Measurements from ENCODE around the gene IRF6.
"Not testable (repeated sequence)": the region's sequence is repeated elsewhere in the genome, so short reads cannot be mapped to it uniquely, and the experiment has no call there.

The IRF6 gene

DNA sequence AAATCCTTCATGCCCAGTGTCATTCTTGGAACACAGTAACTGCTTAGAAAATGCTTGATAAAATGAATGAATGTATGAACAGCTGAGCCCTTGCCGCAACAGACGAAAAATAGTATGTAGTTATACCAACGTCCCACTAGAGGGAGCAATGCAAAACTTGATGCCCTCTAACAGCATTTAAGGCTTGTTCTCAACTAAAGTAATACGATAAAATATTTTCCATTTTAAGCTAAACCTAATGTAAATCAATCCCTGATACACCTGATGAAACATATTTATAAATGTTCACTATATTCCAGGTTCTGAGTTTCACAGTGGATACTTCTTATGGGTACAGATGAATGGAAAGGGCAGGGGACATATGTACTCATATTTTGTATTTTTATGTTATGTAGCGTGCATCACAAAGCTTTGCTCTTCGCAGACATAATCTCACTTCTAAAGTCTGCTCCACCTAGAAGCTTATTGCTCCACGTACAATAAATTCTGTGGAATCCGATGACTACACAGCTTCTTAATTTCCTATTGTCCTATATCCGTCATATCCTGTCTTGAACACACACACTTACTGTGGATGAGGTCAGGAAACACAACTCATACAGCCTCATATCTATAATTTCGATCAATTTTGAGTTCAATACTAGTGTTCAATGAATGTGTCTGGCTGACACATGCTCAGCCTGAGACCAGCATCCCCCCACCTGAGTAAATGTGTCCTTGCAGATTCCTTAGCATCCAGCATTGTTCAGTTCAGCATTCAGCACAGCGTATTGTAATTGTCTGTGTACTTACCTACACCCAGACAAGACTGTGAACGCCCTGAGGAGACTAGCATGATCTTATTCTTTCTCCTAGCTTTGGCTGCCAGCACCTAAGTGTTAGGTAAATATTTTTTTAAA lies 17.4 kb upstream of the IRF6 start:
- peak in 1 of 14 donors; percentile 19 for DNase-seq

DNA sequence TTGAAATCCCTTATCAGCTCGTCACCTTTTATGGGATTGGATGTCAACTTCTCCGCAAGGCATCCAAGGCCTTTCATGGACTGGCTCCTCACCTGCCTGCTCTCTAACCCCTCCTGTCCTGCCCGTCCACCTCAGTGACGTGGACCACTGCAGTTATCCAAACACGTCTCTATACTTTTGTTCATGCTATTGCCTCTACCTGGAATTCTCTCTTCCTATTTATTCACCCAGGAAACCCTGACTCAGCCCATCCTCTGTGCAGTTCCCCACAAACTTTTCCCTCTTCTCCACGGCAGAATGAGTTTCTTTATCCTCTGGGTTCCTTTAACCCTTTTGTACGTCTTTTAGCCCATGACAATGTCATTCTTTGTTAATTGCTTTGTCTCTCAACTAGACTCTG lies 16.8 kb upstream of the IRF6 start:
- DNase-seq: no peak

DNA sequence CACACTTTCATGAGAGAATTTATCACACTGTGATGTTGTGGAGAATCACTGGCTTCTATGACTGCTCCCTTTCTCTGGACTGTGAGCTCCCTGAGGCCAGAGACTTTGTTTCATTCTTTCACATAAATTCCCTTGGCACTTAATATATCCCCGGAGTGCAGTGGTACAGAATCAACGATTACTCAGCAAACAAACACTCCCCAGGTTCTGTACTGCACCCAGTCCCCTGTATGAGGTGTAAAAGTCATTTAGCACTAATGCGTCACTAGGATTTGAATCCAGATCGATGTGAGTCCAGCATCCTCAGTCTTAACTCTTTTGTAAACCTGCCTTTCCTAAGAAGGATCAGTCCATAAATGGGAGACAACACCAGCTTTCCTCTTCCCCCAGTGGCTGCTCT lies 15.0 kb upstream of the IRF6 start:
- DNase-seq: no peak

DNA sequence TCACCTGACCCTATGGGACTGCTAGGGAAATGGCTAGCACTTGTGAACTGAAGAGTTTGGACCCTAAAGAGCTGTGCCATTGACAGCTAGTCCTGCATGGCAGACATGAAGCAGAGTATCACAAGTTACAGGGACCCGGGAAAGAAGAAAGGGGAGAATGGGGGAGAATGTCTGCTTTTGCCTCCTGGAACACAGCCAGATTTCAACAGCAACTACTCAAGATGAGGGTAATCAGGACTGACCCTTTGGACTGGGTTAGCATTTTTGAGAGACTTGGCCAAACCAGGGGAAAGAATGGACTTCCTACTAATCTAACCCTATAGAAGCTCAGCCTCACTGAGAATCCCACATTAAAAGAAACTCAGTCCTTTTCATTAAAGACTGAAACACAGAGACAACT lies 13.1 kb upstream of the IRF6 start:
- DNase-seq: no peak

DNA sequence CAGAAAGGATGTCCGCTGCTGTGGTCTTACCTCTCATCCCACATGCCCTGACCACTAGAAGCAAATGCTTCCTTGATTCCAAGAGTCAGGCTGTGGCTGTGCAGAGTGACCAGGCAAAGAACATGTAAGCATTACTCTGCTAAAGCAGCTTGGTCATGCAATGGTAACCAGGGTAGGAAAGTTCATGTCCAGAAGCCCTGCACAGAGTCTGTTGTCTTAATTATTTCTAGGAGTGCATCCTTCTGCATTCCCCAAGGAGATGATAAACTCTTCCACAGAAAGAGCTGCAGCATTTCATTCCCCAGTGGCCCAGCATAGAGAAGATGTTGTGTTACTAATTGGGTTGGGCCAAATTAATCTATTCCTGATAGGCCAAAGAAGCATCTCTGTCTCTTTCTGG lies 11.7 kb upstream of the IRF6 start:
- no peak for DNase-seq

DNA sequence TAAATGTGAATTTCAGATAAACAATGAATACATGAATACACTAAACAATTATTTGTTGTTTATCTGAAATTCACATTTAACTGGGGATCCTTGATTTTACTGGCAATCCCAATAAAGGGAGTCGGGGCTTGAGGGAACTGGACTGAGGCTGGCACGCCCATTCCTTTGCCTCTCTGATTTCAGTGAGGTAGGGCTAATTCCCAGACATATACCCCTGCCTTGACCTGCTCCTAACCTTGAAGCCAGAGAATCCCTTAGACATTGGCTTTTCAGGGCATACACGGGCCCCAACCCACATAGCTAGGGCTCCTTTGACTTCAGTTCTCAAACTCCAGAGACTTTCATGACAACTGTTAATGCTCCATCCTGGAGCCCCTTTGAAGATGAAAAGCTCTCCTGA lies 11.0 kb upstream of the IRF6 start:
- no peak for DNase-seq

DNA sequence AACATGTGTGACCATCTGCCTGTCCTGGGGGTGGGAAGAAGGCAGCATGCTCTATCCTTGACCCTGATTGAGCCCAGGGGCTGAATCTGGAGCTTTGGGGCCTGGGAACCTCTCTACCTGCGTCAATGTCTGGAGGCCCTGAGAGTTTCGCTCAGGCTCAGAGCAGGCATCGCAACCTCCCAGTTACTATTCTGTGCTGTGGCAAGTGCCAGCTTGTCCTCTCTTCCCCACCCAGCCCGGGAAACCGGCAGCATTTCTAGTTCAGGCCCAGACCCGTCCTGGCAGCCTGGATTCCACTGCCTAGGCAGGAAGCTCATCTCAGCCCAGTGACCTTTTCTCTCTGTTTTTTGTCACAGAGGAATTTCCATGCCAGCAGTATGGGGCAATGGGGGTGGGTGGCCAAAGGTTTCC lies 10.0 kb upstream of the IRF6 start:
- no peak for DNase-seq

DNA sequence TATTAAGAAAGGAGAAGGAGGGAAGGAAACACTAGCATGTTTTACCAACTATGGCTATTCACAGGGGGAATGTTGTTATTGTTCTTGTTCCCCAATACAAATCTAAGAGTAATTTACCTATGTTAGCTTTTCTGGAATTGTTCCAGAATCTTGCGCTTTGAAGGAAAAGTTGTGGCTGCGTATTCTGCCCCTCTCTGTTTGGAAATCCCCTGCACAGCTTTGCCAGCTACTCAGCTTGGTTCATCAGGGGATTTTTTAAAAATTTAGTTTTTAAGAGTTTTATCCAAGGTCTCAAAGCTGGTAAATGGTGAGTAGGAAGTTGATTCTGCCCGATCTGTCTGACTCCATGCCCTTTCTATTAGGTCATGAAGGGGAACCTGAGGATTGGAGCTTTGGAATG lies 9.5 kb upstream of the IRF6 start:
- DNase-seq: no peak

DNA sequence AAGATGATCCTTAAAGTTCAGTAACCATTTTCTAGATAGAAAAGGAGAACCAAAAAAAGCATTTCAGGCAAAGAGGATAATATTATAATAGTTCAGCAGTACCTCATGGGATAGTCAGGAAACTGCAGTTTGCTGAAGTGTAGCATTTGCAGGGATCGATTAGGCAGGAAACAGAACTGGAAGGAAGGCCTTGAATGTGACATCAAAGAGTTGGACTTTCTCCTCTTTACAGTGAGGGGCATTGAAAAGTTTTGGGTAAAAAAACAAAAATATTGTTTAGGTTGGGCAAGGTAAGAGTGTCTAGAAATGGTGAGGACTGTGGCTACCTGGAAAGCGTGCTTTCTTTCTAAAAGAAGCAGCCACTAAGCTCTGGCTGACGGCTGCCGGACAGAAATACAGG lies 8.0 kb upstream of the IRF6 start:
- DNase-seq: no peak

DNA sequence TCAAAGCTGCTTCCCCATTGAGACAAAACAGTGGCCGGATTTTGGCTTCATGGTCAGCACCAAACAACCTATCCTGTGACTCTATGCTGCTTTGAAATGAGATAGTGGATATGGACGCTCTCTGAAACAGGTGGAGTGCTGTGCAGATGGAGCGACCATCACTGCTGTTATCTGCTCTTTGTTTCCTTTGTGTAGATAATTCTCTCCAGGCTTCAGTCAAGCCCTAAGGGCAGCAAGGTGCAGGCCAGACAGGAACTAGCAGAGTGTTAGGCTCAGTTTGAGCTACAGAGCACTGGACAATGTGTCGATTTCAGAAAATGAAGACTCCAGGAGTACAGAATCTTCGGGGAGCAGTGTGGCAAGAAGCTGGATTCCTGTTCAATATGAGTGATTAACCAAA lies 4.8 kb upstream of the IRF6 start:
- no peak for DNase-seq

DNA sequence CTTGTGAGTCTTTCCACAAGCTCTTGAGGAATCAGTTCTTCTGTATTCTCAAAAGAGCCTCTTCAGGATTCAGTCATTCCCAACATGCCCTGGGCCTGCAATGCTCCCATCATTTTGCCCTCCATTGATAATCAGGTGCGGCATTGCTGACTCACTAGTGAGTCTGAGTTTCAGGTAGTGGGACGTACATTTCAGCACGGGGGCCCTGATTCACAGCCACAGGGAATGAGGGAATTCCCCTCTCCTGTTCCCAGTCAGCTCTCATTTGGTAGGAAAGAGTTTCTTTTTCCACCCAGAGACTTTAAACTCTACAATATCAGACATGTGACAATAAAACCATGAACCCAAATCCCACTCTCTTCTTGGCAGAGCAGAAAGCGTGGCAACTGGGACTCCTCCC lies 3.7 kb upstream of the IRF6 start:
- no peak for DNase-seq

DNA sequence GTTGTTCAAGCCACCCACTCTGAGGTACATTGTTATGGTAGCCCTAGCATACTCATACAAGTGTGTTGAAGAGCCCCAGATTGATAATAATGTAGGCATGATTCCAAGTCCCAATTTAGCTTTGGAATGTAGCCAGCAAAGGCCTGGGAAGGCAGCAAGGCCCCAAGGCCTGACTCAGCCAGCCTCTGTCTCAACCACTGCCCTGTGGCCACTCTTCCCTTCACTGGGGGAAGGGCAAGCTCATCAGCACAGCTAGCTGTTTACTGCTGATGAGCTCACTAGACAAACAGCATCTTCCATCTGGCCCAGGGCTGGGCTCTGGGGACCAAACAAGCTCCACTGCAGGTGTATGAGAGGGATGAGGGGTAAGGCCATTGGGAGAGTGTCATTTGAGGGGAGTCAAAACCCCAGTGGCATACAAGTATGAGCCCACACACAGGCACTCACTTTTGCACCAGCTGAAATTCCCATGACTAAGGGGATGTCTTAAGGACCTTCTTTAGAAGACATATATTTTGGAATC lies 2.2 kb upstream of the IRF6 start:
- no peak for DNase-seq

DNA sequence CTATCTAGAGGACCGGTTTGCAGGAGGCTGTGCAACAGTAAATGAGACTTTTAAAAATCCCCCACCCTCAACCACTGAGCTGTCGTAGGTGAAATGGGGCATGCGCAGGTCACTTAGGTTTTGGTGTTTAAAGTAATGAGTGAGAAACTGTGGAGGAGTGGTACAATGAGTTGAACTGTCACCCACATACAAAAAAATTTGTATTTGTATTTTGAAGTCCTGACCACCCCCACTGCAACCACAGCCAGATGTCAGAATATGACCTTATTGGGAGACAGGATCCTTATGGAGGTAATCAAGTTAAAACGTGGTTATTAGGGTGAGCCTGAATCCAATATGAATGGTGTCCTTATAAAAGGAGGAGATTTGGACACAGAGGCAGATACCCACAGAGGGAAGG lies 1.6 kb upstream of the IRF6 start:
- no peak for DNase-seq

DNA sequence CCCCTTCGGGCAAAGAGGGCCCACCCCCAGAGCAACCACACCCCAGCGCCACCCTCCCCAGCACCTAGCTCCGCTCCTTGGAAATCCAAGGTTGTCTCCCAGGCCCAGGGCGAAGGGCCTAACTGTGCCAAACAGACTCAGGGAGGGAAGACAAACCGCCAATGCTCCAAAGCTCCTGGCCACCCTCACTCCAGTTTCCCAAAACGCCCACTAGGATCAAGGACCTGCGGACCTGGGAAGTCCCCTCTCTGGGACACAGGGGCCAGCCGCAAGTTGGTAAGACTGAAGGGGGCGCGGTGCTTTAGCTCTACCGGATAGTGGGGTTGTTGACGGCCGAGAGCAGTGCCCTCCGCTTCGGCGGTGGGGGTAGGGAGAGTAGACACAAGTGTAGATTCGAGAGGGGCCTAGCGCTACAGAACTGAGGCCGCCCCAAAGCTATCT lies 581 bp downstream of the IRF6 start:
- peak in 1 of 14 donors; percentile 9 for DNase-seq

DNA sequence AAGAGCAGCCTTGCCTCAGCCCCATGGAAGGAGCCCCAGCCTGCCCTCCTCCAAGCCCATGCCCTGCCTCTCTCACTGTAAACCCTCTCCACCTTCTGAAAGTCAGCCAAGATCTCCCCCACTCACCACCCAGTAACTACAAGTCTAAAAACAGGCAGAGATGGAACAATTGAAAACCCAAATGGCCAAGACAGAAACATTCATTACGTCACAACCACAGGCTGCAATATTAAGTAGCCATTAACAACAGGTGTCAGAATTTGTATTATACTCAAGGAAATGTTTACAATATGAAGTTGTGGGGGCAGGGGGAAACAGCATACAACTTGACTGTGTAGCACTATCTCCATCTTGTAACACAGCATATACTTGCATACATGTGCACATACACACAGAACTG lies 2.4 kb downstream of the IRF6 start:
- DNase-seq: no peak

DNA sequence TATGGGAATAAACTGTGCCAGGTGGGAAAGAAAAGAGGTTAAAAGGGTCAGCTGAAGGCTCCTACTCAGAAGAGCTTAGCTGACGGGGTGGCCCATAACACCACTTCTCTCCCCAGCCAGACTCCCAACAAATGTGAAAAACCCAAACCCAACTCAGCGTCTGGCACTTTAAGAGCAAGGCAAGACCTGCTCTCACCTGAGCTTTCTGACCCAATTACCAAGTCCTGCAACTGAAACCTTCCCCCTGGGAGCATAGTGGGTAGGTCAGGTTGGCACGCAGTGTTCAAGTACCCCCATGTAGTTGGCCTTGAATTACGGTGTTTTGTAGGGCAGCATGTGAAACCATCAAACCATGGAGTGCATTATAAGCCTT lies 3.2 kb downstream of the IRF6 start:
- DNase-seq: no peak

DNA sequence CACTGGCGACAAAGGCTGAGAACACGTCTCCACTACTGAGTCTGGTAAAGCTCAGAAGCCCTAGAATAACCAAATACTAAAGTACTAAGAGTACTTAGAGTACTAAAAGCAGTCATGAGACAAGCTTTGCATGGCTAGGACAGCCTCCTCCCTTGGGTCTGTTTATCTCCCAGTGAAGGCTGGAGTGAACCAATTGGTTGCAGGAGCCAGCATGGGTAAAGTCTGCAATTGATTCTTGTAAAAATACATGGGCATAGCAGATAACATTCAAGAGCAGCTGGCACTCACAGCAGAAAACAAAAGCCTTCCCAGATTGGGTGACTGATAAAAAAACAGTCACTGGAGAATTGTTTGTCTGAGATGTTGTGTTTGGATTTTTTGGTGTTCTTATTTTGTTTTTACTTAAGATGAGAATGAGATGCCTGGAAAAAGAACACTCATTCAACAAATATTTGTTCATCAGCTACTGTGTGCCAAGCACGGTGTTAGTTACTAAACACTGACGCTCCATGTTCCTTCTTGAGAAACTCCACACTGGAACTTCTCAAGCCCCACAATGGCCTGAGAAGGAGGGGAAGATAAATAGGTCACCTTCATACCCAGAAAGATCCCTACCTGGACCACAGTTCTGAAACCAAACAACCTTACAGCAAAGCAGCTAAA lies 3.7 kb downstream of the IRF6 start:
- DNase-seq: no peak

DNA sequence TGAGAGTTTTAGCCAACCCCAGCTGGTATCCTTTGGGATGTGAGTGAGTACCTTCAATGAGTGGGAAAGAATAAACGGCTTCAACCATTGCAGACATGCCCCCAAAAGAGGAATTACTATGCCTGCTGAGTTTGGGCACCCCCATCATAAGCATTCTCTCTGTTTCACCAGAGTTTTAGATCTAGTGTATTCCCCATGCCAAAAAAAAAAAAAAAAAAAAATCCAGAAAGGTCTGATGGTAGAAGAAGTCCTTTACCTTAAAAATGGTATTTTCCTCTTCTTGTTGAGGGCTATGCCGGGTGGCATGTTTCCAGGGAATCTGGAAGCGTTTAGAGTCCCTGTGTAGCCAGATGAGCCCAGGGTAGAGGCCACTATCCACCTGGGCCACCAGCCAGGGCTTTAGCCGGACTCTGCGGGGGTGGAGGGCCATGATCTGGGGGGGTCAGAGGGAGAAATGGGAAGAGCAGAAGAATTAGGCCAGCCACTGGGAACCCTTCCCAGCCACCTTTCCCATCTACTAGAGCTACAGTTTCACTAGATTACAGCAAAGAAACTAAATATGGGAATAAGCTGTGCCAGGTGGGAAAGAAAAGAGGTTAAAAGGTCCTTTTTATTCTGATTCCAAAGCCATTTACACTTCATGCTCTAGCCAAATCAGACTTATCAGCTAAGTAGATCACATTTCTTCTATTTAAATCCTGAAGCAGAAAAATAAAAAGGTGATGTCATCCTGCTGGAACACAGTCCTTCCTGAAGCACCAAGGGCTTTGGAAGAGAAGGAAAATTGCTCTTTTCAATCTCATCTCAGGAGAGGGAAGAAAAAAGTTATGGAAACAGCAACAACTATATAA lies 4.7 kb downstream of the IRF6 start:
- DNase-seq: peak in 2 of 14 donors; percentile 6 to 93

DNA sequence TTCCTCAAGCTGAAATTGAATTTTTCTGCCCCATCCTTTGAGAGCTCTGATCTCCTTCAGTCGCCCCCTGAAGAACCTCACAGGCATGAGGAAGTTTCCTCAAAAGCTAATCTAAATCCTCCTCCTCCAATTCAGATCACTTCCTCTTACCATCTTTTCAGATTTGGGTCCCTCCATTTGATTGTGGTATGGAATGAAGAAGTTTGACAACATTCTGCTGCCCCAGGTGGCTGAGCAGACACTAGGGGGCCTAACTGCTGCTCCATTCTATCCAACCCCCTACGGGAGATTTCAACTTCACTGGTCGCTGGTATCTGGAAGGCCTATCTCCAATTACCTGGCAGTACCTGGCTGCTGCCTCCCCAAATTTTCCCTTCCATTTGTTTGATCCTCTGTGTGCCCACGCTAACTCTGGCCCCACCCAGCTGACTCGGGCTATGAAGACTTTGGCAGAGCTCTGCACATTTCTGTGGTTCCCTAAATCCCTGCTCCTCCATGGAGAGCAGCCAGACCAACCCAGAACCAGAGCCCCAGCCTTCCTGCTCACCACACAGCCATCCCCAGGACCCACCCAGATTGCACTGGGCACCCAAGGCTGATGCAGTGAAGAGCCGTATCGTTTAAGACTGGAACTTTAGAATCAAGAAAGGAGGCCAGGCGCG lies 7.8 kb downstream of the IRF6 start:
- DNase-seq: no peak

DNA sequence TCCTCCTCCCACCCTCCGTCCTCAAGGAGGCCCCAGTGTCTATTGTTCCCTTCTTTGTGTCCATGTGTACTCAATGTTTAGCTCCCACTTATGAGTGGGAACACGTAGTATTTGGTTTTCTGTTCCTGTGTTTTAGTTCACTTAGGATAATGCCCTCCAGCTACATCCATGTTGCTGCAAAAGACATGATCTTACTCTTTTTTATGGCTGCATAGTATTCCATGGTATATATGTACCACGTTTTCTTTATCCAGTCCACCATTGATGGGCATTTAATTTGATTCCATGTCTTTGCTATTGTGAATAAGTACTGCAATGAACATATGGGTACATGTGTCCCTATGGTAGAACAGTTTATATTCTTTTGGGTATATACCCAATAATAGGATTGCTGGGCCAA lies 12.2 kb downstream of the IRF6 start:
- DNase-seq: not testable (repeated sequence)

DNA sequence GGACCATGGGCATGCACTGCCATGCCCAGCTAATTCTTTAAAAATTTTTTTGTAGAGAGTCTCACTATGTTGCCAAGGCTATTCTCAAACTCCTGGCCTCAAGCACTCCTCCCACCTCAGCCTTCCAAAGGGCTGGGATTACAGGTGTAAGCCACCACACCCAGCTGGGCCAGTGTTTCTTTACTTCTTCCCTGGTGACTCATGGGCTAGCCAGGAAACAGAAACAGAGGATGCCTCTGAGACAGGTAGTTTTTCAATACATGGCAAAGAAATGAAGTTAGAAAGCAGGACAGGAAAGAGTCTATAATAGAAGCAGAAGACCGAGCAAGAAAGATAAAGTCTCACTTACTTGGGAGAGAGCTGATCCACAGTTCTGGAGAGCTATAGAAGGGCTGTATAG lies 14.0 kb downstream of the IRF6 start:
- no peak for DNase-seq
